ENCODE data around the gene GREM1. TPM values are rescaled to one million over a fixed set of nuclear protein-coding genes. Genes with fewer than 3 reads are reported as not detected.

The GREM1 gene
- total RNA-seq, 3 donors from 2014 or later (not counting 1 experiment from before 2014, with no cell fraction given), result not detected

DNA sequence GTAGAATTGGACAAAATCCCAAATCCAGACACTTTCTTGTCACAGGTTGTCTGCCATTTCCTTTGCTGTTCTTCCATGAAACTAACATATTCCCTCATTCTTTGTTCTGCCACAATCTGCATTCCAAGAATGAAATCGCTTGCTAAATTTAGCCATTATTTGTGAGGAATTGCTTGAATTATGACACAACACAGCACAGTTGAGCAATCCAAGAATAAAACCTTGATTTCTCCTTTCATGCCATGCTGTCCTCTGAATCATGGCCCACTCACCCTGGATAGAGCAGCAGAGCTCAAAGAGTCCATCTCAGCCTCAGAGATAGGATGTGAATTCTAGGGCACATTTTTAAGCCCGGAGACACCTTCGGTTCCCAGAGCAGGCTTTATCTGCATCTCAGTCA is 35.2 kb upstream of the GREM1 start:
- H3K9me3 Mint-ChIP-seq, result no peaks in the 10 kb centered on the region
- intact Hi-C loops (cut with micrococcal nuclease), result no loop called here

GRCh38 chr15:32682977-32683630 is 34.7 kb upstream of the GREM1 start:
- ATAC-seq, result no peak
- no peak overlapping the region for H3K27ac ChIP-seq (ENCODE audit: low read length)
- no peak overlapping the region for H3K4me3 ChIP-seq (ENCODE audit: low read length)
- H3K27me3 ChIP-seq (ENCODE audit: control insufficient read depth, insufficient read depth, low read length), result no peaks in the 10 kb centered on the region
- no peaks in the 10 kb centered on the region for H3K4me1 ChIP-seq (ENCODE audit: control insufficient read depth, insufficient read depth, low read length)
- Mint-ChIP-seq H3K36me3 (no peaks in the 10 kb centered on the region), H3K27ac (no peak overlapping the region), H3K4me3 (no peak overlapping the region), H3K9me3 (no peaks in the 10 kb centered on the region), H3K4me1 (no peaks in the 10 kb centered on the region), H3K27me3 (ENCODE audit: low read depth in 2 of 2) (peaks cover 0 to 2% of the 10 kb centered on the region in 2 donors)
- WGBS (ENCODE audit: insufficient coverage), result 100% methylated on average over 1 of the region's 2 CpGs
- TF ChIP-seq, protein P1, sequence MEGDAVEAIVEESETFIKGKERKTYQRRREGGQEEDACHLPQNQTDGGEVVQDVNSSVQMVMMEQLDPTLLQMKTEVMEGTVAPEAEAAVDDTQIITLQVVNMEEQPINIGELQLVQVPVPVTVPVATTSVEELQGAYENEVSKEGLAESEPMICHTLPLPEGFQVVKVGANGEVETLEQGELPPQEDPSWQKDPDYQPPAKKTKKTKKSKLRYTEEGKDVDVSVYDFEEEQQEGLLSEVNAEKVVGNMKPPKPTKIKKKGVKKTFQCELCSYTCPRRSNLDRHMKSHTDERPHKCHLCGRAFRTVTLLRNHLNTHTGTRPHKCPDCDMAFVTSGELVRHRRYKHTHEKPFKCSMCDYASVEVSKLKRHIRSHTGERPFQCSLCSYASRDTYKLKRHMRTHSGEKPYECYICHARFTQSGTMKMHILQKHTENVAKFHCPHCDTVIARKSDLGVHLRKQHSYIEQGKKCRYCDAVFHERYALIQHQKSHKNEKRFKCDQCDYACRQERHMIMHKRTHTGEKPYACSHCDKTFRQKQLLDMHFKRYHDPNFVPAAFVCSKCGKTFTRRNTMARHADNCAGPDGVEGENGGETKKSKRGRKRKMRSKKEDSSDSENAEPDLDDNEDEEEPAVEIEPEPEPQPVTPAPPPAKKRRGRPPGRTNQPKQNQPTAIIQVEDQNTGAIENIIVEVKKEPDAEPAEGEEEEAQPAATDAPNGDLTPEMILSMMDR (IDR thresholded peaks at IDR 0.05), result no peak
- no peak for DNase-seq
- H3K9me3 ChIP-seq (ENCODE audit: control insufficient read depth, insufficient read depth, low read length), result no peaks in the 10 kb centered on the region
- intact Hi-C loops (cut with micrococcal nuclease), result no loop called here
- no peaks in the 10 kb centered on the region for H3K36me3 ChIP-seq (ENCODE audit: control insufficient read depth, insufficient read depth, low read length)

More for the DNA sequence above, 35.2 kb upstream of the GREM1 start:
- Mint-ChIP-seq H3K27ac (no peak overlapping the region), H3K4me3 (no peak overlapping the region), H3K36me3 (no peaks in the 10 kb centered on the region), H3K4me1 (no peaks in the 10 kb centered on the region), H3K27me3 (ENCODE audit: low read depth in 2 of 2) (peaks cover 2 to 4% of the 10 kb centered on the region in 2 donors)
- TF ChIP-seq, protein P1 (IDR thresholded peaks at IDR 0.05), result no peak
- WGBS (ENCODE audit: insufficient coverage), result 97% methylated on average over 2 of the region's 3 CpGs
- no peak for ATAC-seq
- no peak overlapping the region for H3K4me3 ChIP-seq (ENCODE audit: low read length)
- DNase-seq, result no peak
- H3K4me1 ChIP-seq (ENCODE audit: control insufficient read depth, insufficient read depth, low read length), result no peaks in the 10 kb centered on the region
- no peaks in the 10 kb centered on the region for H3K36me3 ChIP-seq (ENCODE audit: control insufficient read depth, insufficient read depth, low read length)
- no peak overlapping the region for H3K27ac ChIP-seq (ENCODE audit: low read length)
- no peaks in the 10 kb centered on the region for H3K9me3 ChIP-seq (ENCODE audit: control insufficient read depth, insufficient read depth, low read length)
- no peaks in the 10 kb centered on the region for H3K27me3 ChIP-seq (ENCODE audit: control insufficient read depth, insufficient read depth, low read length)

DNA sequence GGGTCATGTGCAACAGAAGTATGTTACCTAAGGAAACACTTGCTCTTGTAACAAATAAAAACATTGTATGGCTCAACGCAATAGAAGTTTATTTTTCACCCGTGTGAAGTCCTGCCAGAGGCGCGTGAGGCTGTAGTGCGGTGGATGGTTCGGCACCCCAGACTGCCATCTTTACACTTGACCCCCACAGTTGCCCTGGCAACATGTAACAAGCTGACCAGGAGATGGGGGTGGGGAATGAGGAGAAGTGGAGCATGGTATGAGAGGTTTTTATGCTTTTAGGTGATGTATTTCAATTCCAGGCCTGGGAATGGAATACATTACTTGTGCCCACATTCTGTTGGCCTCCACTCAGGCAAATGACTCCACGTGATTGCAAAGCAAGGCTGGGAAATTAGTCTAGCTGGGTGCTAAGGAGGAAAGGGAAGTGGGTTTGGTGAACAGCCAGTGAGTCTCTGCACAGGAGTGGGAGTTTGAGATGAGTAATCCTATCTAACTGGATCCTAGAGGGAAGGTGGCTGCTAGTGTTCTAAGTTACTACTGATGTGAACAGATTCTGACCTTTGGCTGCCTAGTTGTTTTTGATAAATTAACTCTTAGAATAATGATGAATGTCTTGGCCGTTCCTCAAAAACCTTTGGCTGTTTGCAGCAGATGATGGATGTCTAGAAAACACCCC is 33.8 kb upstream of the GREM1 start:
- H3K27ac Mint-ChIP-seq, result no peak overlapping the region
- 71% methylated on average over 7 of the region's 8 CpGs for WGBS (ENCODE audit: insufficient coverage)
- ATAC-seq (no peak), DNase-seq (no peak)
- Histone ChIP-seq H3K27ac (ENCODE audit: low read length) (no peak overlapping the region), H3K36me3 (ENCODE audit: control insufficient read depth, insufficient read depth, low read length) (no peaks in the 10 kb centered on the region), H3K4me3 (ENCODE audit: low read length) (no peak overlapping the region), H3K27me3 (ENCODE audit: control insufficient read depth, insufficient read depth, low read length) (no peaks in the 10 kb centered on the region), H3K4me1 (ENCODE audit: control insufficient read depth, insufficient read depth, low read length) (no peaks in the 10 kb centered on the region), H3K9me3 (ENCODE audit: control insufficient read depth, insufficient read depth, low read length) (no peaks in the 10 kb centered on the region)
- H3K27me3 Mint-ChIP-seq (ENCODE audit: low read depth in 2 of 2), result peaks cover 0 to 2% of the 10 kb centered on the region in 2 donors
- H3K36me3 Mint-ChIP-seq, result no peaks in the 10 kb centered on the region
- TF ChIP-seq, protein P1 (IDR thresholded peaks at IDR 0.05), result no peak
- H3K9me3 Mint-ChIP-seq, result no peaks in the 10 kb centered on the region
- intact Hi-C loops (cut with micrococcal nuclease), result no loop called here
- H3K4me1 Mint-ChIP-seq, result no peaks in the 10 kb centered on the region
- no peak overlapping the region for H3K4me3 Mint-ChIP-seq

Measured in natural killer cell (primary cell).